Tibial nerve (tissue), 4 donors: ENCODE measurements around the gene ZNF423. TPM values are rescaled to one million over a fixed set of nuclear protein-coding genes. Genes with fewer than 3 reads are reported as not detected.

Source experiments
- DNase-seq, 2 donors: peaks; one replicate each; pipeline ENCODE4 v3.0.0-alpha.2; 2019; ENCODE audit warnings: low spot score in 2 of 2
- H3K27ac ChIP-seq, 4 donors: fragments of 200-600 bp; sonication (generic) in 3 of 4; one replicate each; pipeline ENCODE4 v1.5.1; 2017 to 2019; ENCODE audit warnings: mild to moderate bottlenecking in 1 of 4
- H3K27me3 ChIP-seq, 2 donors: fragments of 200-600 bp; sonication (generic) in 1 of 2; one replicate each; pipeline versions ENCODE4 v1.5.1 to v1.6.0; 2017 to 2019
- H3K36me3 ChIP-seq, 3 donors: fragments of 200-600 bp; sonication (generic); one replicate each; pipeline ENCODE4 v1.5.1; 2018 to 2019
- H3K4me1 ChIP-seq, 4 donors: fragments of 200-600 bp; sonication (generic) in 3 of 4; one replicate each; pipeline ENCODE4 v1.5.1; 2017 to 2019
- H3K4me3 ChIP-seq, 4 donors: fragments of 200-600 bp; sonication (generic) in 3 of 4; one replicate each; pipeline ENCODE4 v1.5.1; 2017 to 2019; ENCODE audit warnings: mild to moderate bottlenecking in 1 of 4, moderate library complexity in 1 of 4
- H3K9me3 ChIP-seq, 4 donors: fragments of 200-600 bp; sonication (generic) in 3 of 4; one replicate each; pipeline ENCODE4 v1.5.1; 2017 to 2019
- CTCF ChIP-seq, 5 experiments: fragments of 200-600 bp in 3 of 5; fragments of 450-650 bp in 2 of 5; sonication (generic) in 3 of 5; IDR thresholded peaks; one replicate each; pipeline ENCODE4 v1.5.1; 2016 to 2019; ENCODE audit warnings: antibody characterized with exemption in 5 of 5, mild to moderate bottlenecking in 3 of 5, moderate library complexity in 2 of 5
- EP300 ChIP-seq, 2 donors: sonication (generic); formaldehyde crosslinking; IDR thresholded peaks; one replicate each; pipeline ENCODE4 v1.6.1; 2017; ENCODE audit warnings: antibody characterized with exemption in 2 of 2, mild to moderate bottlenecking in 1 of 2
- POLR2A ChIP-seq, 2 donors: fragments of 450-650 bp; IDR thresholded peaks; one replicate each; pipeline ENCODE4 v1.6.1; 2017; ENCODE audit warnings: antibody characterized with exemption in 2 of 2, mild to moderate bottlenecking in 2 of 2, moderate library complexity in 2 of 2
- WGBS, 2 donors: methylation state at CpG; one replicate each; pipeline ENCODE4 v1.1.5; 2018; 5-methylcytosine and 5-hydroxymethylcytosine counted together
- total RNA-seq, 4 donors: library from RNA; depleted of rRNA; stranded (reverse); fragments of >200 nt; gene quantifications; one replicate each; pipeline ENCODE4 v1.1.0, GENCODE V29; 2016

ZNF423 gene
- total RNA-seq, 4 donors from 2014 or later = 15.9 to 20.5 (median 18.5) TPM

DNA sequence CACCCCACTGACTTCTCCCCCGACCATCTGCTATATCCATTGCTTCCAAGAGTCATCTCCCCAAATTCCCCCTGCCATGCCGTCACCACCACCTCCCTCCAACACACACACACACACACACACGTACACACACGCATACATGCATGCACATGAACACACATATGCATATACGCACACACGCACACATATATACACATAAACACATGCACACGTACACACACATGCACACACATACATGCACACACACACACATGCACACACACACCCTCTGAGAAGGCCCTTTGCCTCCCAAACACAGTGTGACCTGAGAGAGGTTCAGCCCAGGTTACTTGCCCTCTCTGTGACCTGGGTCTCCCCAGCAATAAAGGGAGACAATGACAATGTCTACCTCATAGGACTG, 95.1 kb downstream of the ZNF423 start:
- Histone ChIP-seq H3K9me3 (no peaks in the 10 kb centered on the region), H3K27me3 (no peaks in the 10 kb centered on the region), H3K4me1 (peaks cover 0 to under 1% (median 0%) of the 10 kb centered on the region in 4 donors), H3K4me3 (no peak overlapping the region), H3K27ac (no peak overlapping the region), H3K36me3 (no peaks in the 10 kb centered on the region)
- TF ChIP-seq EP300 (IDR thresholded peaks at IDR 0.05) = no peak
- no peak for TF ChIP-seq CTCF (IDR thresholded peaks at IDR 0.05)
- no peak for DNase-seq
- 83 to 94% methylated on average over 7 of the region's 7 CpGs for WGBS, 2 donors

DNA sequence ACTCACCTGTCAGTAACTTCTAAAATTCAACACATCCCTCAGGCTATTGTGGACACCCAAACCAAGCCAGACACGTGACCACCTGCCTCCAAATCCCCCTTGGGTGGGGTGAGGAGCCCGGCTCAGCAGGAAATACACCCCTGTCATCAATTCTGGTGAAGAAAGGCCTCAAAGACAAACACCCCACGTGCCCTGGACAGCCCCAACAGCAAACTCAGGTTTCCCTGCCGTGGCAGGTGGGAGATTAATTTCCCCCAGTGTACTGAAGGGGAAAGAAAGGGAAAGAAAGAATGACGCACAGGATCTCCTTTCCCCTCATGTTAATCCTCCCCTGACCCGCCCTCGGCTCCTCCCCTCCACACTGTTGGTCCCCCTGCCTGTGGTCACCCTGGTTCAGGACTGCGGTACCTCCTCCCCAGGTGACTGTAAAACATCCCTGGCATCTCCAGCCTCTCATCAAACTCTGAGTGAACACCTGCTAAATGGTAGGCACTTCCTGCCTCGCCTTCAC, 98.3 kb downstream of the ZNF423 start:
- H3K4me3 ChIP-seq = no peak overlapping the region
- no peaks in the 10 kb centered on the region for H3K27me3 ChIP-seq
- no peak for DNase-seq
- H3K27ac ChIP-seq = no peak overlapping the region
- peaks cover 0 to 14% (median 3%) of the 10 kb centered on the region in 4 donors for H3K4me1 ChIP-seq
- TF ChIP-seq CTCF (IDR thresholded peaks at IDR 0.05) (no peak), EP300 (IDR thresholded peaks at IDR 0.05) (no peak), POLR2A (IDR thresholded peaks at IDR 0.05) (no peak)
- WGBS, 2 donors = 69 to 77% methylated on average over 9 of the region's 9 CpGs
- H3K36me3 ChIP-seq = no peaks in the 10 kb centered on the region
- no peaks in the 10 kb centered on the region for H3K9me3 ChIP-seq

DNA sequence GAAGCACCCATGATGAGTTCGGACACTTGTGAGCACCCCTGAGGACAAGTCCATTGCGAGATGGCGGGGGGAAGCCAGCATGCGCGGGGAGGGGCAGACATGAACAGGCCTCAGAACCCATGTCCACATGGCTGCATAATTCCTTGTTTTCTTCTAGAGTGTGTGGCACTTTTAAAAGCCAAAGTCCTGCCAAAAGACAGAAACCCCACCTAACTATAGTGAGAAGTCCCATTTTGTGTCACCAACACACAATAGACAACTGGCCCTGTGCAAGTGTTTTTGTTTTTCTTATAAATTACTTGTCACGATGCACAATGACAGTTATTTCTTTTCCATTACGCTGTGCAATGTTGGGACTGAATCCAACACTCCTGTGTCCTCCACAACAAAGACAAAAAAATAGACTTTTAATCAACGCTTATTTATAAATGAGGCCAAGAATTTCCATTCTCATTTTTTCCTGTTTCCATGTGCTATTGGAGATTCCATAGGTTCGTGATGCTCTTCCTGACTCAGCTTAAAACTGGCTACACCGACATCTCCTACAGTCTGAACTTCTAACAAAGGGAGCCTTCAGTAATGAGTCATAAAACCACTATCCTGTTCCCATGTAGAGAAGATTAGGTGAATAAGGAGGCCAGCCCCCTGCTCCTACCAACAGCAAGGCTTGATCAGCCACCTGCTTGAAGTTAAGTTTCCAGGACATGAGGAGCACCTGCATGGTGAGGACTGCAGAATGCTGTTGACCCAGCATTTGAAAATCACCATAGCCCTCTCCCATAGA, 98.9 kb downstream of the ZNF423 start:
- TF ChIP-seq EP300 (IDR thresholded peaks at IDR 0.05) = no peak
- no peak for TF ChIP-seq POLR2A (IDR thresholded peaks at IDR 0.05)
- TF ChIP-seq CTCF (IDR thresholded peaks at IDR 0.05) = no peak

DNA sequence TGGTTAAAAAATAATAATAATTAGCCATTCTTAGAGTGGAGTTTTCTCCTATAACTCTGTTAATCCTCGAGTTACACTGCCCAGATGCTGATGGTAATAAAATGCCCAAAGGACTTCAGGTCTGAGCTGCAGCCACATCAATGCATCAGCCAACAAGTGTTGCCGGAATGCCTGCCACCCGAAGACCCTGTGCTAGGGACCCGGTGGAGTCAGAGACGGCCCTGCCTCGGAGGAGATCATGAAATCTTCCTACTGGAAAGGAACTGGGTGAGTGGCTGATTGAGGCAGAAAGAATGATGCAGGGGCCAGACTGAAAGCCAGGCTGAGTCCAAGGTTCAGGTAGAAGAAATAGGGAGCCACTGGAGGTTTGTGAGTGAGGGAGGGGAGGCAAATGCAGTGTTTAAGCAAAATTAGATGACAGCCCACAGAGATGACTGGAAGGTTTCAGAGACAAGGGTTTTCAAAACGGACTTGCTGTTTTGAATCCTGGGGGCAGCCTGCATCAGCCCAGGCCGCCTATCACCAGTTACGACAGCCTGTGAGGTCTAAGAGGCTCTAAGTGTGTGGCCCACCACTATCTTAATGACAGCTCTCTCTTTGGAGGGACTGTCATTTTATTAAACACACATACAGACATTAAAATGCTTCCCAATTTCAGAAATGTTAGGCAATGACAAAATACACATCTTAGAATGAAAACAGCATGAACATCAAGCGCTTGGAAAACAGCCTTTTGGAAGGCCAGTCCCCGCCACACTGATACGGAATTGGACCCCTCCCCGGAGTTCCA, 100.0 kb downstream of the ZNF423 start:
- H3K9me3 ChIP-seq = no peaks in the 10 kb centered on the region
- 66 to 71% methylated on average over 13 of the region's 13 CpGs for WGBS, 2 donors
- DNase-seq = no peak
- H3K36me3 ChIP-seq = no peaks in the 10 kb centered on the region
- peak overlapping the region in 1 of 4 donors; percentile 33 for H3K27ac ChIP-seq
- H3K4me3 ChIP-seq = peak overlapping the region in 1 of 4 donors; percentile 17
- H3K4me1 ChIP-seq = peaks cover 0 to 14% (median 3%) of the 10 kb centered on the region in 4 donors
- TF ChIP-seq EP300 (IDR thresholded peaks at IDR 0.05) = no peak
- TF ChIP-seq POLR2A (IDR thresholded peaks at IDR 0.05) = no peak
- no peak for TF ChIP-seq CTCF (IDR thresholded peaks at IDR 0.05)
- H3K27me3 ChIP-seq = no peaks in the 10 kb centered on the region

More for the DNA sequence above, 98.9 kb downstream of the ZNF423 start:
- peaks cover 0 to 14% (median 3%) of the 10 kb centered on the region in 4 donors for H3K4me1 ChIP-seq
- no peaks in the 10 kb centered on the region for H3K27me3 ChIP-seq
- no peak for DNase-seq
- no peak overlapping the region for H3K27ac ChIP-seq
- no peak overlapping the region for H3K4me3 ChIP-seq
- no peaks in the 10 kb centered on the region for H3K36me3 ChIP-seq
- no peaks in the 10 kb centered on the region for H3K9me3 ChIP-seq
- WGBS, 2 donors = 83% methylated on average over 10 of the region's 10 CpGs

DNA sequence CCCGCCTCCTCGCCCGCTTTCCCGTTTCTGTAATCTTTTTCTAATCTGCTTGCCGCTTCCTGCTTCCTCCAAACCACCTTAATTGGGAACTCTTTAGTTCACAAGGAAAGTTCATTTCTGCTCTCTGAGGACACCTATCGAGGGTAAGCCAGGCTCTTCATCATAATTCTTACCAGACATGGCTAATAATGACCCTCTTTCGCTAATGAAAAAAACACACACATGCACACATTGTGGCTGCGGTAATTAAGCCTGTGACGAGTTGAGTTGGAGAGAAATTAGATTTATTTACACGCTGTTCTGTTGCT, 100.6 kb downstream of the ZNF423 start:
- Histone ChIP-seq H3K36me3 (no peaks in the 10 kb centered on the region), H3K27me3 (no peaks in the 10 kb centered on the region), H3K9me3 (no peaks in the 10 kb centered on the region), H3K27ac (peak overlapping the region in 2 of 4 donors; percentile 33 to 76), H3K4me3 (peak overlapping the region in 3 of 4 donors; percentile 17 to 48 (median 22)), H3K4me1 (peaks cover 0 to 14% (median 3%) of the 10 kb centered on the region in 4 donors)
- 11% methylated on average over 10 of the region's 10 CpGs for WGBS, 2 donors
- TF ChIP-seq CTCF (IDR thresholded peaks at IDR 0.05) (peak in 3 of 5 experiments; percentile 16 to 59 (median 23)), POLR2A (IDR thresholded peaks at IDR 0.05) (no peak), EP300 (IDR thresholded peaks at IDR 0.05) (peak in 1 of 2 donors; percentile 13)
- DNase-seq = peak in 1 of 2 donors; percentile 53
